CD4-positive, alpha-beta T cell (primary cell): ENCODE measurements around the gene CEP131. TPM values are rescaled to one million over a fixed set of nuclear protein-coding genes. Genes with fewer than 3 reads are reported as not detected.

Experiments
- ATAC-seq: fragments of 200-7000 bp; cut with Tn5 transposase; one replicate; pipeline ENCODE4 v1.10.0; 2022; ENCODE audit warnings: mild to moderate bottlenecking; ENCODE audit not compliant: poor library complexity
- CTCF ChIA-PET: fragments of 350-600 bp; sonication (Branson Sonifier 250); formaldehyde crosslinking; loops from one replicate; lab custom pipeline; 2021; ENCODE audit warnings: antibody characterized with exemption, inconsistent platforms; lab: Charles Lee
- POLR2A ChIA-PET: fragments of 350-600 bp; sonication (Branson Sonifier 250); formaldehyde crosslinking; loops from one replicate; lab custom pipeline; 2021; ENCODE audit warnings: antibody characterized with exemption, inconsistent platforms; lab: Charles Lee
- DNase-seq, 14 experiments: peaks; one replicate each; pipeline ENCODE4 v3.0.0-alpha.2; 2013 to 2020; ENCODE audit warnings: mixed read lengths in 2 of 14
- H3K27ac ChIP-seq, 2 donors: one replicate each; pipeline versions ENCODE4 v1.5.1 to v1.7.0; 2013; ENCODE audit warnings: low read length in 2 of 2, low read depth in 1 of 2, mild to moderate bottlenecking in 1 of 2
- H3K27me3 ChIP-seq, 2 experiments: 1 replicate in 1 of 2; 2 replicates in 1 of 2; pipeline versions ENCODE4 v1.6.1 to v1.7.0; 2013; ENCODE audit warnings: low read length in 2 of 2, control low read depth in 1 of 2, mild to moderate bottlenecking in 1 of 2, moderate library complexity in 1 of 2; ENCODE audit not compliant: insufficient read depth in 2 of 2, control insufficient read depth in 1 of 2
- H3K36me3 ChIP-seq: one replicate; pipeline ENCODE4 v1.6.1; 2013; ENCODE audit warnings: low read length, control low read depth; ENCODE audit not compliant: insufficient read depth
- H3K4me1 ChIP-seq: one replicate; pipeline ENCODE4 v1.6.1; 2013; ENCODE audit warnings: low read length, control low read depth; ENCODE audit not compliant: insufficient read depth
- H3K4me3 ChIP-seq: one replicate; pipeline ENCODE4 v1.5.1; 2013; ENCODE audit warnings: mild to moderate bottlenecking, low read length, moderate library complexity
- H3K9me3 ChIP-seq, 2 experiments: 1 replicate in 1 of 2; 2 replicates in 1 of 2; pipeline versions ENCODE4 v1.6.1 to v1.7.0; 2013; ENCODE audit warnings: low read length in 2 of 2, mild to moderate bottlenecking in 2 of 2, control low read depth in 1 of 2, moderate library complexity in 1 of 2; ENCODE audit not compliant: control insufficient read depth in 1 of 2, insufficient read depth in 1 of 2
- H3K27ac Mint-ChIP-seq: one replicate; pipeline ENCODE4 v1.8.0; 2020; ENCODE audit warnings: mixed read lengths
- H3K27me3 Mint-ChIP-seq: one replicate; pipeline ENCODE4 v1.8.0; 2021; ENCODE audit warnings: mixed read lengths
- H3K36me3 Mint-ChIP-seq: one replicate; pipeline ENCODE4 v1.8.0; 2021; ENCODE audit warnings: low read depth, mixed read lengths
- H3K4me1 Mint-ChIP-seq: one replicate; pipeline ENCODE4 v1.8.0; 2021; ENCODE audit warnings: low read depth, mixed read lengths
- H3K4me3 Mint-ChIP-seq: one replicate; pipeline ENCODE4 v1.8.0; 2020; ENCODE audit warnings: mild to moderate bottlenecking, mixed read lengths
- H3K9me3 Mint-ChIP-seq: one replicate; pipeline ENCODE4 v1.8.0; 2020; ENCODE audit warnings: mixed read lengths
- CTCF ChIP-seq: fragments of 200-600 bp; IDR thresholded peaks from one replicate; pipeline ENCODE4 v1.8.0; 2022; ENCODE audit warnings: antibody characterized with exemption, mild to moderate bottlenecking
- intact Hi-C, 2 experiments: fragments of 100-400 bp; cut with DNase I in 1 of 2; cut with micrococcal nuclease in 1 of 2; formaldehyde crosslinking; loops; one replicate each; pipeline versions ENCODE4 v1.15.1 to v1.9.0; 2023 to 2025; cut with DNase I, micrococcal nuclease
- total RNA-seq, 174 experiments: library from RNA in 2 of 174; stranded (reverse) in 2 of 174; gene quantifications; one replicate each; pipeline ENCODE4 v1.2.3 and lab custom pipeline; 2021 to 2026

The CEP131 gene
- total RNA-seq, 2 experiments from 2014 or later: 11.2 to 12.3 TPM

GRCh38 chr17:81212365-81212764, 10.4 kb downstream of the CEP131 start:
- Histone ChIP-seq H3K4me3 (no peak overlapping the region), H3K9me3 (no peaks in the 10 kb centered on the region), H3K27ac (no peak overlapping the region), H3K4me1 (no peaks in the 10 kb centered on the region), H3K36me3 (peaks cover 2% of the 10 kb centered on the region), H3K27me3 (no peaks in the 10 kb centered on the region)
- Mint-ChIP-seq H3K27me3 (no peaks in the 10 kb centered on the region), H3K9me3 (no peaks in the 10 kb centered on the region), H3K36me3 (no peaks in the 10 kb centered on the region), H3K4me1 (no peaks in the 10 kb centered on the region), H3K4me3 (no peak overlapping the region), H3K27ac (no peak overlapping the region)
- POLR2A ChIA-PET: no interaction called here
- intact Hi-C loops: no loop called here
- DNase-seq (no peak), ATAC-seq (no peak)
- TF ChIP-seq CTCF: no peak
- CTCF ChIA-PET: no interaction called here

- Histone ChIP-seq H3K4me3 (no peak overlapping the region), H3K9me3 (no peaks in the 10 kb centered on the region), H3K4me1 (no peaks in the 10 kb centered on the region), H3K27ac (no peak overlapping the region), H3K27me3 (no peaks in the 10 kb centered on the region), H3K36me3 (no peaks in the 10 kb centered on the region)
- Mint-ChIP-seq H3K27ac (no peak overlapping the region), H3K4me3 (no peak overlapping the region), H3K9me3 (no peaks in the 10 kb centered on the region), H3K27me3 (no peaks in the 10 kb centered on the region), H3K36me3 (no peaks in the 10 kb centered on the region), H3K4me1 (no peaks in the 10 kb centered on the region)
- ATAC-seq: no peak
- ChIA-PET CTCF (interaction anchor here (0.7 kb wide), 1 partner anchor 787 kb away, joined by 3 read pairs; no protein-coding TSS in a partner anchor), POLR2A (no interaction called here)
- TF ChIP-seq CTCF: no peak
- no peak for DNase-seq
- intact Hi-C loops: no loop called here
Observed at GRCh38 chr17:81210868-81211267, 11.9 kb downstream of the CEP131 start.

GRCh38 chr17:81210466-81210865, 12.3 kb downstream of the CEP131 start:
- intact Hi-C loops: no loop called here
- TF ChIP-seq CTCF: no peak
- DNase-seq: no peak
- Mint-ChIP-seq H3K27me3 (no peaks in the 10 kb centered on the region), H3K9me3 (no peaks in the 10 kb centered on the region), H3K27ac (no peak overlapping the region), H3K36me3 (no peaks in the 10 kb centered on the region), H3K4me3 (no peak overlapping the region), H3K4me1 (no peaks in the 10 kb centered on the region)
- Histone ChIP-seq H3K27ac (no peak overlapping the region), H3K36me3 (no peaks in the 10 kb centered on the region), H3K9me3 (no peaks in the 10 kb centered on the region), H3K4me1 (no peaks in the 10 kb centered on the region), H3K27me3 (no peaks in the 10 kb centered on the region), H3K4me3 (no peak overlapping the region)
- ChIA-PET POLR2A (no interaction called here), CTCF (interaction anchor here (0.7 kb wide), 1 partner anchor 788 kb away, joined by 3 read pairs; no protein-coding TSS in a partner anchor)
- ATAC-seq: no peak
